ENCODE data around the gene IFI27L1.

IFI27L1 gene

GRCh38 chr14:94045563-94046345 lies 35.4 kb upstream of the IFI27L1 start:
- Histone ChIP-seq H2AK5ac (ENCODE audit: low read depth, low read length) (no peak overlapping the region), H3K4ac (ENCODE audit: low read length) (no peak overlapping the region), H3K18ac (ENCODE audit: low read length) (no peak overlapping the region), H4K91ac (ENCODE audit: low read depth, low read length, poor library complexity) (no peak overlapping the region), H3K27me3 (ENCODE audit: control insufficient read depth in 3 of 3, insufficient read depth in 3 of 3, low read depth in 1 of 3, low read length in 3 of 3) (no peaks in the 10 kb centered on the region), H2BK12ac (ENCODE audit: low read length) (no peak overlapping the region), H3K9me3 (replicated peaks in 1 of 2; ENCODE audit: control insufficient read depth in 2 of 2, insufficient read depth in 1 of 2, low read depth in 1 of 2, low read length in 2 of 2) (no peaks in the 10 kb centered on the region), H3K9ac (ENCODE audit: low read depth, low read length, poor library complexity) (no peak overlapping the region), H4K8ac (ENCODE audit: low read depth, low read length) (no peak overlapping the region), H2BK15ac (ENCODE audit: low read length) (no peak overlapping the region), H2BK5ac (ENCODE audit: low read length) (no peak overlapping the region), H3K79me1 (ENCODE audit: low read depth, low read length) (no peaks in the 10 kb centered on the region), H2AFZ (ENCODE audit: low read length) (no peak overlapping the region), H3K14ac (ENCODE audit: low read length) (no peak overlapping the region), H3K4me1 (ENCODE audit: control insufficient read depth in 2 of 2, insufficient read depth in 1 of 2, low read depth in 1 of 2, low read length in 2 of 2) (no peaks in the 10 kb centered on the region), H3K4me2 (ENCODE audit: insufficient read depth, low read length, poor library complexity, severe bottlenecking) (no peak overlapping the region), H2BK120ac (ENCODE audit: low read depth, low read length) (no peak overlapping the region), H3K36me3 (replicated peaks in 1 of 2; ENCODE audit: control insufficient read depth in 2 of 2, insufficient read depth in 2 of 2, low read length in 2 of 2) (peaks cover 38 to 76% of the 10 kb centered on the region in 2 donors), H3K4me3 (ENCODE audit: low read length in 2 of 2) (no peak overlapping the region), H3K27ac (replicated peaks; ENCODE audit: low read length) (no peak overlapping the region), H3K23ac (ENCODE audit: low read depth, low read length, poor library complexity) (no peak overlapping the region)
- WGBS, 2 donors (ENCODE audit: extremely low coverage in 2 of 2, insufficient read length in 2 of 2, insufficient replicate concordance in 1 of 2): no CpG with 5 or more reads among the region's 19 CpGs
- no peak for DNase-seq (ENCODE audit: low spot score)

- Histone ChIP-seq H3K18ac (ENCODE audit: low read length) (no peak overlapping the region), H4K91ac (ENCODE audit: low read depth, low read length, poor library complexity) (no peak overlapping the region), H3K9me3 (replicated peaks in 1 of 2; ENCODE audit: control insufficient read depth in 2 of 2, insufficient read depth in 1 of 2, low read depth in 1 of 2, low read length in 2 of 2) (no peaks in the 10 kb centered on the region), H3K14ac (ENCODE audit: low read length) (no peak overlapping the region), H4K8ac (ENCODE audit: low read depth, low read length) (no peak overlapping the region), H3K4ac (ENCODE audit: low read length) (no peak overlapping the region), H3K27ac (replicated peaks; ENCODE audit: low read length) (no peak overlapping the region), H2BK15ac (ENCODE audit: low read length) (no peak overlapping the region), H3K9ac (ENCODE audit: low read depth, low read length, poor library complexity) (no peak overlapping the region), H3K4me3 (ENCODE audit: low read length in 2 of 2) (no peak overlapping the region), H3K23ac (ENCODE audit: low read depth, low read length, poor library complexity) (no peak overlapping the region), H3K79me1 (ENCODE audit: low read depth, low read length) (no peaks in the 10 kb centered on the region), H3K27me3 (ENCODE audit: control insufficient read depth in 3 of 3, insufficient read depth in 3 of 3, low read depth in 1 of 3, low read length in 3 of 3) (no peaks in the 10 kb centered on the region), H3K4me1 (ENCODE audit: control insufficient read depth in 2 of 2, insufficient read depth in 1 of 2, low read depth in 1 of 2, low read length in 2 of 2) (no peaks in the 10 kb centered on the region), H2BK120ac (ENCODE audit: low read depth, low read length) (no peak overlapping the region), H2BK12ac (ENCODE audit: low read length) (no peak overlapping the region), H2BK5ac (ENCODE audit: low read length) (no peak overlapping the region), H3K4me2 (ENCODE audit: insufficient read depth, low read length, poor library complexity, severe bottlenecking) (no peak overlapping the region), H3K36me3 (replicated peaks in 1 of 2; ENCODE audit: control insufficient read depth in 2 of 2, insufficient read depth in 2 of 2, low read length in 2 of 2) (peaks cover 38 to 86% of the 10 kb centered on the region in 2 donors), H2AFZ (ENCODE audit: low read length) (no peak overlapping the region), H2AK5ac (ENCODE audit: low read depth, low read length) (no peak overlapping the region)
- WGBS, 2 donors (ENCODE audit: extremely low coverage in 2 of 2, insufficient read length in 2 of 2, insufficient replicate concordance in 1 of 2): no CpG with 5 or more reads among the region's 7 CpGs
- no peak for DNase-seq (ENCODE audit: low spot score)
Observed at GRCh38 chr14:94046696-94047250, 34.3 kb upstream of the IFI27L1 start.

DNA sequence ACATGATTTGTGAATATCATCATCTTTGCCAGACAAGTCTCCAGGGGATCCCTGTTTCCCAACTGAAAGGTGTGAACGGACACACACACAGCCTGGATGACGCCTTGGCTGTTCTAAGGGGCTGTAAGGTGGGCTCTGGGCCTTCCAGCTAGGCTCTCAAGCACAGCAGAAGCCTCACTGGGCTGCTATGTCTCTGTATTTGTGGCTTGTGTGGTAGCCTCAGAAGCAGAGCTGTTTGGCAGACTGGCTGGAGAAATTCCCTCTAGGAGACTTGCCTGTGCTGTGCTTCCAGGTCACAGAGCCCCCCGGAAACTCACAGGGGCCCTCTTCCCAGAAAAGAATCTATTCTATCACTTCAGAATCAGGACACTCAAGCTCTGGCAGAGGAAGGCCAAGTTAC lies 33.5 kb upstream of the IFI27L1 start:
- H3K4me3 ChIP-seq (ENCODE audit: low read length in 2 of 2): no peak overlapping the region
- H2BK15ac ChIP-seq (ENCODE audit: low read length): no peak overlapping the region
- H3K27ac ChIP-seq (replicated peaks; ENCODE audit: low read length): no peak overlapping the region
- no peak overlapping the region for H3K4me2 ChIP-seq (ENCODE audit: insufficient read depth, low read length, poor library complexity, severe bottlenecking)
- no peaks in the 10 kb centered on the region for H3K79me1 ChIP-seq (ENCODE audit: low read depth, low read length)
- H3K4me1 ChIP-seq (ENCODE audit: control insufficient read depth in 2 of 2, insufficient read depth in 1 of 2, low read depth in 1 of 2, low read length in 2 of 2): no peaks in the 10 kb centered on the region
- H2BK12ac ChIP-seq (ENCODE audit: low read length): no peak overlapping the region
- H4K8ac ChIP-seq (ENCODE audit: low read depth, low read length): no peak overlapping the region
- H3K27me3 ChIP-seq (ENCODE audit: control insufficient read depth in 3 of 3, insufficient read depth in 3 of 3, low read depth in 1 of 3, low read length in 3 of 3): no peaks in the 10 kb centered on the region
- H3K9ac ChIP-seq (ENCODE audit: low read depth, low read length, poor library complexity): no peak overlapping the region
- H3K23ac ChIP-seq (ENCODE audit: low read depth, low read length, poor library complexity): no peak overlapping the region
- H3K14ac ChIP-seq (ENCODE audit: low read length): no peak overlapping the region
- H4K91ac ChIP-seq (ENCODE audit: low read depth, low read length, poor library complexity): no peak overlapping the region
- no peak overlapping the region for H2BK5ac ChIP-seq (ENCODE audit: low read length)
- peaks cover 42 to 94% of the 10 kb centered on the region in 2 donors for H3K36me3 ChIP-seq (replicated peaks in 1 of 2; ENCODE audit: control insufficient read depth in 2 of 2, insufficient read depth in 2 of 2, low read length in 2 of 2)
- no peak overlapping the region for H2AK5ac ChIP-seq (ENCODE audit: low read depth, low read length)
- no peak overlapping the region for H3K4ac ChIP-seq (ENCODE audit: low read length)
- H3K18ac ChIP-seq (ENCODE audit: low read length): no peak overlapping the region
- no peak overlapping the region for H2BK120ac ChIP-seq (ENCODE audit: low read depth, low read length)
- no peaks in the 10 kb centered on the region for H3K9me3 ChIP-seq (replicated peaks in 1 of 2; ENCODE audit: control insufficient read depth in 2 of 2, insufficient read depth in 1 of 2, low read depth in 1 of 2, low read length in 2 of 2)
- H2AFZ ChIP-seq (ENCODE audit: low read length): no peak overlapping the region
- no peak for DNase-seq (ENCODE audit: low spot score)
- WGBS, 2 donors (ENCODE audit: extremely low coverage in 2 of 2, insufficient read length in 2 of 2, insufficient replicate concordance in 1 of 2): no CpG with 5 or more reads among the region's 3 CpGs

GRCh38 chr14:94048691-94049624 lies 32.2 kb upstream of the IFI27L1 start:
- Histone ChIP-seq H2AK5ac (ENCODE audit: low read depth, low read length) (no peak overlapping the region), H4K8ac (ENCODE audit: low read depth, low read length) (no peak overlapping the region), H3K79me1 (ENCODE audit: low read depth, low read length) (no peaks in the 10 kb centered on the region), H2AFZ (ENCODE audit: low read length) (no peak overlapping the region), H3K4me3 (ENCODE audit: low read length in 2 of 2) (no peak overlapping the region), H3K14ac (ENCODE audit: low read length) (no peak overlapping the region), H3K4ac (ENCODE audit: low read length) (no peak overlapping the region), H3K36me3 (replicated peaks in 1 of 2; ENCODE audit: control insufficient read depth in 2 of 2, insufficient read depth in 2 of 2, low read length in 2 of 2) (peaks cover 45 to 98% of the 10 kb centered on the region in 2 donors), H3K27me3 (ENCODE audit: control insufficient read depth in 3 of 3, insufficient read depth in 3 of 3, low read depth in 1 of 3, low read length in 3 of 3) (no peaks in the 10 kb centered on the region), H3K9me3 (replicated peaks in 1 of 2; ENCODE audit: control insufficient read depth in 2 of 2, insufficient read depth in 1 of 2, low read depth in 1 of 2, low read length in 2 of 2) (no peaks in the 10 kb centered on the region), H2BK15ac (ENCODE audit: low read length) (no peak overlapping the region), H2BK120ac (ENCODE audit: low read depth, low read length) (no peak overlapping the region), H3K18ac (ENCODE audit: low read length) (no peak overlapping the region), H4K91ac (ENCODE audit: low read depth, low read length, poor library complexity) (no peak overlapping the region), H3K4me1 (ENCODE audit: control insufficient read depth in 2 of 2, insufficient read depth in 1 of 2, low read depth in 1 of 2, low read length in 2 of 2) (no peaks in the 10 kb centered on the region), H3K9ac (ENCODE audit: low read depth, low read length, poor library complexity) (no peak overlapping the region), H2BK5ac (ENCODE audit: low read length) (no peak overlapping the region), H3K23ac (ENCODE audit: low read depth, low read length, poor library complexity) (no peak overlapping the region), H2BK12ac (ENCODE audit: low read length) (no peak overlapping the region), H3K27ac (replicated peaks; ENCODE audit: low read length) (no peak overlapping the region), H3K4me2 (ENCODE audit: insufficient read depth, low read length, poor library complexity, severe bottlenecking) (no peak overlapping the region)
- no CpG with 5 or more reads among the region's 10 CpGs for WGBS, 2 donors (ENCODE audit: extremely low coverage in 2 of 2, insufficient read length in 2 of 2, insufficient replicate concordance in 1 of 2)
- DNase-seq (ENCODE audit: low spot score): no peak

Data from neuronal stem cell (in vitro differentiated cells).